PC-3 (cell line): ENCODE data around the gene OR5K2. TPM values are rescaled to one million over a fixed set of nuclear protein-coding genes. Genes with fewer than 3 reads are reported as not detected.

Experiments
- ATAC-seq: fragments of 200-7000 bp; cut with Tn5 transposase; 2 replicates; pipeline ENCODE4 v1.9.1; 2020; ENCODE audit warnings: mild to moderate bottlenecking, moderate library complexity
- BruUV-seq: library from RNA; stranded (reverse); fragments of 400-500 nt; replicated peaks from 2 replicates; lab custom pipeline; 2021; lab: Mats Ljungman, UMichigan
- CTCF ChIA-PET: fragments of 300-600 bp; sonication (Branson Sonifier 250); formaldehyde crosslinking; loops from one replicate; lab custom pipeline; 2022; ENCODE audit warnings: antibody characterized with exemption; lab: Charles Lee
- POLR2A ChIA-PET: fragments of 300-600 bp; sonication (Branson Sonifier 250); formaldehyde crosslinking; loops from one replicate; lab custom pipeline; 2022; ENCODE audit warnings: antibody characterized with exemption; ENCODE audit not compliant: unreplicated experiment; lab: Charles Lee
- DNase-seq: peaks from one replicate; pipeline ENCODE4 v3.0.0-alpha.2; 2015
- H2AFZ ChIP-seq: fragments of 300-600 bp; sonication (generic); 2 replicates; pipeline ENCODE4 v1.6.0; 2016; ENCODE audit warnings: antibody characterized with exemption, low read length
- H3F3A ChIP-seq: fragments of 300-600 bp; sonication (generic); one replicate; pipeline ENCODE4 v1.6.0; 2017; ENCODE audit warnings: antibody characterized with exemption, low read length, control low read depth, mild to moderate bottlenecking; ENCODE audit not compliant: unreplicated experiment
- H3K27ac ChIP-seq: fragments of 300-600 bp; sonication (generic); 2 replicates; pipeline ENCODE4 v1.5.1; 2016; ENCODE audit warnings: mild to moderate bottlenecking, low read length
- H3K27me3 ChIP-seq: fragments of 300-600 bp; sonication (generic); 2 replicates; pipeline ENCODE4 v1.6.1; 2016; ENCODE audit warnings: low read length, mixed read lengths
- H3K36me3 ChIP-seq: fragments of 300-600 bp; sonication (generic); 2 replicates; pipeline ENCODE4 v1.6.1; 2016; ENCODE audit warnings: low read depth, mixed run types, low read length, mixed read lengths
- H3K4me1 ChIP-seq: fragments of 300-600 bp; sonication (generic); 2 replicates; pipeline ENCODE4 v1.5.1; 2016; ENCODE audit warnings: low read length; ENCODE audit not compliant: insufficient read depth
- H3K4me2 ChIP-seq: fragments of 300-600 bp; sonication (generic); 2 replicates; pipeline ENCODE4 v1.6.0; 2016; ENCODE audit warnings: low read length
- H3K4me3 ChIP-seq: fragments of 300-600 bp; sonication (generic); 2 replicates; pipeline ENCODE4 v1.5.1; 2016; ENCODE audit warnings: mild to moderate bottlenecking, low read length, mixed read lengths
- H3K79me2 ChIP-seq: fragments of 300-600 bp; sonication (generic); 2 replicates; pipeline ENCODE4 v1.6.1; 2017; ENCODE audit warnings: low read length, mixed read lengths
- H3K9ac ChIP-seq: fragments of 300-600 bp; sonication (generic); 2 replicates; pipeline ENCODE4 v1.6.0; 2016; ENCODE audit warnings: mild to moderate bottlenecking, low read length
- H3K9me2 ChIP-seq: fragments of 300-600 bp; sonication (generic); replicated peaks from 2 replicates; pipeline ENCODE4 v1.6.1; 2016; ENCODE audit warnings: mixed run types, low read length, mixed read lengths
- H3K9me3 ChIP-seq: fragments of 300-600 bp; sonication (generic); 2 replicates; pipeline ENCODE4 v1.6.1; 2016; ENCODE audit warnings: low read length, mixed read lengths
- H4K20me1 ChIP-seq: fragments of 300-600 bp; sonication (generic); 2 replicates; pipeline ENCODE4 v1.6.1; 2016; ENCODE audit warnings: low read length, mixed read lengths
- CTCF ChIP-seq: fragments of 300-600 bp; sonication (generic); conservative IDR thresholded peaks from 2 replicates; pipeline ENCODE4 v1.5.1; 2017; ENCODE audit warnings: antibody characterized with exemption, low read depth, mild to moderate bottlenecking, low read length
- EZH2 ChIP-seq: fragments of 300-600 bp; sonication (generic); IDR thresholded peaks from one replicate; pipeline ENCODE4 v1.6.1; 2017; ENCODE audit warnings: antibody characterized with exemption, mild to moderate bottlenecking, low read length; ENCODE audit not compliant: unreplicated experiment
- EZH2phosphoT487 ChIP-seq: fragments of 300-600 bp; sonication (generic); IDR thresholded peaks from 2 replicates; pipeline ENCODE4 v1.6.1; 2018; ENCODE audit warnings: mild to moderate bottlenecking, antibody characterized with exemption, low read length, borderline replicate concordance
- intact Hi-C: fragments of 100-400 bp; cut with micrococcal nuclease; formaldehyde crosslinking; loops from 2 replicates; pipeline ENCODE4 v1.9.0; 2023
- total RNA-seq: library from RNA; depleted of rRNA; stranded (reverse); fragments of >200 nt; gene quantifications from 2 replicates; pipeline ENCODE4 v1.2.3, GENCODE V29; 2014

OR5K2 gene
- total RNA-seq, 1 experiment from 2014 or later = not detected

GRCh38 chr3:98536456-98537017 is 39.1 kb downstream of the OR5K2 start:
- H3K9me2 ChIP-seq = no peaks in the 10 kb centered on the region
- no peaks in the 10 kb centered on the region for H3K9me3 ChIP-seq
- DNase-seq (peak; percentile 39), ATAC-seq (no peak)
- H3K36me3 ChIP-seq = no peaks in the 10 kb centered on the region
- H3K4me1 ChIP-seq = peaks cover 8% of the 10 kb centered on the region
- no peaks in the 10 kb centered on the region; the same call in 1 of the 2 replicates for H3K27me3 ChIP-seq
- no TSS peak for BruUV-seq
- ChIA-PET CTCF (no interaction called here), POLR2A (no interaction called here)
- intact Hi-C loops = no loop called here
- no peaks in the 10 kb centered on the region for H4K20me1 ChIP-seq
- H3K4me3 ChIP-seq = no peak overlapping the region
- H3K79me2 ChIP-seq = no peaks in the 10 kb centered on the region
- no peak overlapping the region for H3K4me2 ChIP-seq
- 0 out of 2 replicates have a peak overlapping the region, but pooled peaks have one; percentile 3 for H3K27ac ChIP-seq
- no peak overlapping the region for H3K9ac ChIP-seq
- TF ChIP-seq EZH2 (no peak), CTCF (no peak), EZH2phosphoT487 (no peak)
- H3F3A ChIP-seq = no peaks in the 10 kb centered on the region
- H2AFZ ChIP-seq = 0 out of 2 replicates have a peak overlapping the region, but pooled peaks have one; percentile 15

GRCh38 chr3:98540346-98540745 is 42.9 kb downstream of the OR5K2 start:
- ChIA-PET POLR2A (interaction anchor here (0.6 kb wide), 1 partner anchor 46 kb away, joined by 4 read pairs; no protein-coding TSS in a partner anchor), CTCF (no interaction called here)
- no peak overlapping the region for H3K27ac ChIP-seq
- H3K4me2 ChIP-seq = no peak overlapping the region
- no peak for TF ChIP-seq CTCF
- no peak for TF ChIP-seq EZH2
- TF ChIP-seq EZH2phosphoT487 = no peak
- ATAC-seq (no peak), DNase-seq (no peak)
- H4K20me1 ChIP-seq = no peaks in the 10 kb centered on the region
- H3K9me3 ChIP-seq = no peaks in the 10 kb centered on the region
- H2AFZ ChIP-seq = no peak overlapping the region
- no peaks in the 10 kb centered on the region for H3K36me3 ChIP-seq
- peaks cover 8% of the 10 kb centered on the region for H3K4me1 ChIP-seq
- no TSS peak for BruUV-seq
- no peaks in the 10 kb centered on the region for H3K79me2 ChIP-seq
- no peak overlapping the region for H3K9ac ChIP-seq
- intact Hi-C loops = no loop called here
- no peak overlapping the region for H3K4me3 ChIP-seq
- H3F3A ChIP-seq = no peaks in the 10 kb centered on the region
- no peaks in the 10 kb centered on the region for H3K27me3 ChIP-seq
- H3K9me2 ChIP-seq = no peaks in the 10 kb centered on the region

- DNase-seq = peak; percentile 42
- Histone ChIP-seq H3K27ac (no peak overlapping the region), H3F3A (no peaks in the 10 kb centered on the region), H4K20me1 (no peaks in the 10 kb centered on the region), H3K4me1 (peaks cover 7% of the 10 kb centered on the region), H3K4me3 (no peak overlapping the region), H3K9me3 (no peaks in the 10 kb centered on the region), H3K9ac (no peak overlapping the region), H3K4me2 (no peak overlapping the region), H3K36me3 (no peaks in the 10 kb centered on the region), H2AFZ (no peak overlapping the region), H3K27me3 (peaks cover 5% of the 10 kb centered on the region; the same call in 1 of the 2 replicates), H3K79me2 (no peaks in the 10 kb centered on the region), H3K9me2 (no peaks in the 10 kb centered on the region)
- peak; percentile 39; the same call in 1 of the 2 replicates for ATAC-seq
- no TSS peak for BruUV-seq
- intact Hi-C loops = no loop called here
- POLR2A ChIA-PET = no interaction called here
- CTCF ChIA-PET = no interaction called here
- no peak for TF ChIP-seq EZH2
- TF ChIP-seq EZH2phosphoT487 = no peak
- TF ChIP-seq CTCF = no peak
Measured at GRCh38 chr3:98541695-98542094, 44.2 kb downstream of the OR5K2 start.
